KMS-11 (cell line): Measurements from ENCODE around the gene SF3A2.
"Not testable (repeated sequence)": the region's sequence is repeated elsewhere in the genome, so short reads cannot be mapped to it uniquely, and the experiment has no call there.

Experiments used
- H2AFZ ChIP-seq: fragments of 200-600 bp; sonication (generic); 2 replicates; pipeline ENCODE4 v1.6.1; 2016; ENCODE audit warnings: antibody characterized with exemption, mixed run types, low read depth
- H3K27ac ChIP-seq: fragments of 200-600 bp; sonication (generic); 2 replicates; pipeline ENCODE4 v1.6.1; 2016; ENCODE audit warnings: mild to moderate bottlenecking, mixed run types
- H3K27me3 ChIP-seq: fragments of 200-600 bp; sonication (generic); 2 replicates; pipeline ENCODE4 v1.6.1; 2017; ENCODE audit warnings: mild to moderate bottlenecking, low read depth, mixed run types, moderate library complexity; ENCODE audit not compliant: insufficient read depth
- H3K36me3 ChIP-seq: fragments of 200-600 bp; sonication (generic); 2 replicates; pipeline ENCODE4 v1.6.1; 2017; ENCODE audit warnings: mild to moderate bottlenecking, mixed run types; ENCODE audit not compliant: insufficient read depth
- H3K4me1 ChIP-seq: fragments of 200-600 bp; sonication (generic); 2 replicates; pipeline ENCODE4 v1.6.1; 2016; ENCODE audit warnings: mild to moderate bottlenecking, low read depth, mixed run types; ENCODE audit not compliant: poor library complexity, severe bottlenecking
- H3K4me2 ChIP-seq: fragments of 200-600 bp; sonication (generic); 2 replicates; pipeline ENCODE4 v1.7.0; 2016; ENCODE audit warnings: mild to moderate bottlenecking, mixed run types
- H3K4me3 ChIP-seq: fragments of 200-600 bp; sonication (generic); IDR thresholded peaks from 2 replicates; pipeline ENCODE4 v1.6.1; 2017; ENCODE audit warnings: low read depth, low read length, mixed read lengths; ENCODE audit not compliant: insufficient read depth
- H3K79me2 ChIP-seq: fragments of 200-600 bp; sonication (generic); 2 replicates; pipeline ENCODE4 v1.6.1; 2016; ENCODE audit warnings: low read depth, mixed run types; ENCODE audit not compliant: insufficient read depth
- H3K9ac ChIP-seq: fragments of 200-600 bp; sonication (generic); 2 replicates; pipeline ENCODE4 v1.6.1; 2016; ENCODE audit warnings: mild to moderate bottlenecking, mixed run types
- H4K20me1 ChIP-seq: fragments of 200-600 bp; sonication (generic); 2 replicates; pipeline ENCODE4 v1.6.1; 2016; ENCODE audit warnings: mild to moderate bottlenecking, mixed run types; ENCODE audit not compliant: insufficient read depth
- TF ChIP-seq, protein P1 (sequence below): fragments of 200-600 bp; sonication (generic); conservative IDR thresholded peaks from 2 replicates; pipeline ENCODE4 v1.6.1; 2017; ENCODE audit warnings: low read depth, mild to moderate bottlenecking, antibody characterized with exemption, low read length, moderate library complexity, mixed read lengths

Gene SF3A2

GRCh38 chr19:2278459-2279158 is 42.0 kb downstream of the SF3A2 start:
- Histone ChIP-seq H3K4me1 (no peaks in the 10 kb centered on the region), H3K4me3 (no peak overlapping the region), H4K20me1 (peaks cover 5% of the 10 kb centered on the region; the same call in 1 of the 2 replicates), H3K4me2 (no peak overlapping the region), H3K27me3 (no peaks in the 10 kb centered on the region), H3K27ac (no peak overlapping the region), H3K36me3 (no peaks in the 10 kb centered on the region; the same call in 1 of the 2 replicates), H2AFZ (no peak overlapping the region), H3K9ac (no peak overlapping the region), H3K79me2 (peaks cover 8% of the 10 kb centered on the region; the same call in 1 of the 2 replicates)
- TF ChIP-seq, protein P1, sequence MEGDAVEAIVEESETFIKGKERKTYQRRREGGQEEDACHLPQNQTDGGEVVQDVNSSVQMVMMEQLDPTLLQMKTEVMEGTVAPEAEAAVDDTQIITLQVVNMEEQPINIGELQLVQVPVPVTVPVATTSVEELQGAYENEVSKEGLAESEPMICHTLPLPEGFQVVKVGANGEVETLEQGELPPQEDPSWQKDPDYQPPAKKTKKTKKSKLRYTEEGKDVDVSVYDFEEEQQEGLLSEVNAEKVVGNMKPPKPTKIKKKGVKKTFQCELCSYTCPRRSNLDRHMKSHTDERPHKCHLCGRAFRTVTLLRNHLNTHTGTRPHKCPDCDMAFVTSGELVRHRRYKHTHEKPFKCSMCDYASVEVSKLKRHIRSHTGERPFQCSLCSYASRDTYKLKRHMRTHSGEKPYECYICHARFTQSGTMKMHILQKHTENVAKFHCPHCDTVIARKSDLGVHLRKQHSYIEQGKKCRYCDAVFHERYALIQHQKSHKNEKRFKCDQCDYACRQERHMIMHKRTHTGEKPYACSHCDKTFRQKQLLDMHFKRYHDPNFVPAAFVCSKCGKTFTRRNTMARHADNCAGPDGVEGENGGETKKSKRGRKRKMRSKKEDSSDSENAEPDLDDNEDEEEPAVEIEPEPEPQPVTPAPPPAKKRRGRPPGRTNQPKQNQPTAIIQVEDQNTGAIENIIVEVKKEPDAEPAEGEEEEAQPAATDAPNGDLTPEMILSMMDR = no peak

DNA sequence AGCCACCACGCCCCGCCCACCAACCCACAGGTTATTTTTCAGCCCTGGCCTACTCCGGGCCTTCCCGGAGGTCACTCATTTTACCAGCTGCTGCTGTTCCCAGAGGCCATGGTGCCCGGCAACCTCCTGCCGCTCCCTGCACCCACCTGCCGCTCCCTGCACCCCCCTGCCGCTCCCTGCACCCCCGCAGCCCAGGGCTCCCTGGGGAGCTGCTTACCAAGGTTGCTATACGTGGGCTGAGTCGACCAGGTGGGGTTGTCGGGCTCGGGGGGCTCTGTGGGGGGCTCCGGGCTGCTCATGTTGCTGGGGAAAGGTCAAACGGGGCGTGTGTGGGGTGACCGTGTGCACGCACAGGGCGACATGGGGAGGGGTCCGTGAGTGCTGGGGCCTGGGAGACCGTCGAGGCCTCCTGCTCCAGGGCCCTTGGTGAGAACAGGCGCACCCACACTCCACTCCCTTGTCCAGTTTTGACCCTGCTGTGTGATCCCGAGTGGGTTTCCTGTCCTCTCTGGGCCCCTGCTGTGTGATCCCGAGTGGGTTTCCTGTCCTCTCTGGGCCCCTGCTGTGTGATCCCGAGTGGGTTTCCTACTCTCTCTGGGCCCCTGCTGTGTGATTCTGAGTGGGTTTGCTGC is 44.1 kb downstream of the SF3A2 start:
- H3K4me3 ChIP-seq = no peak overlapping the region
- H3K79me2 ChIP-seq = no peaks in the 10 kb centered on the region
- H3K36me3 ChIP-seq = no peaks in the 10 kb centered on the region
- no peak overlapping the region for H3K9ac ChIP-seq
- no peaks in the 10 kb centered on the region for H4K20me1 ChIP-seq
- H3K4me1 ChIP-seq = no peaks in the 10 kb centered on the region
- TF ChIP-seq, protein P1 = no peak
- H3K27me3 ChIP-seq = no peaks in the 10 kb centered on the region
- no peak overlapping the region for H2AFZ ChIP-seq
- no peak overlapping the region for H3K4me2 ChIP-seq
- H3K27ac ChIP-seq = no peak overlapping the region

GRCh38 chr19:2281265-2282061 is 44.8 kb downstream of the SF3A2 start:
- H4K20me1 ChIP-seq, H3K4me1 ChIP-seq, H3K4me2 ChIP-seq, H3K27me3 ChIP-seq, H3K4me3 ChIP-seq, H3K9ac ChIP-seq, H3K79me2 ChIP-seq, H3K27ac ChIP-seq, H3K36me3 ChIP-seq, H2AFZ ChIP-seq: not testable (repeated sequence)

GRCh38 chr19:2282062-2282861 is 45.6 kb downstream of the SF3A2 start, which contains the start of gene PEAK3:
PEAK3 (minus strand) TSS chr19:2282175; CDS start chr19:2280931, 1,244 bp downstream.
- TF ChIP-seq, protein P1 = no peak
- Histone ChIP-seq H3K4me2 (no peak within 1 kb of the TSS), H3K9ac (no peak within 1 kb of the TSS), H3K36me3 (no peaks in the 10 kb centered on the region), H2AFZ (no peak within 1 kb of the TSS), H3K4me3 (no peak within 1 kb of the TSS), H4K20me1 (no peaks in the 10 kb centered on the region), H3K27ac (no peak within 1 kb of the TSS), H3K79me2 (no peaks in the 10 kb centered on the region), H3K27me3 (no peaks in the 10 kb centered on the region), H3K4me1 (no peaks in the 10 kb centered on the region)
